Lower lobe of right lung (tissue), 2 donors: ENCODE results near the gene MMD. TPM values are rescaled to one million over a fixed set of nuclear protein-coding genes. Genes with fewer than 3 reads are reported as not detected.
A peak's percentile ranks its signal among the peaks of the same experiment; 100 is the strongest.

Source experiments
- ATAC-seq, 2 donors: fragments of 200-7000 bp; cut with Tn5 transposase; one replicate each; pipeline ENCODE4 v1.9.1; 2020 to 2022; ENCODE audit warnings: mild to moderate bottlenecking in 2 of 2, moderate library complexity in 2 of 2
- DNase-seq: peaks from one replicate; pipeline ENCODE4 v3.0.0-alpha.2; 2020
- H3K27ac ChIP-seq: fragments of 200-600 bp; one replicate; pipeline ENCODE4 v1.8.0; 2022
- H3K27me3 ChIP-seq: fragments of 200-600 bp; one replicate; pipeline ENCODE4 v1.8.0; 2022; ENCODE audit warnings: low read depth
- H3K36me3 ChIP-seq: fragments of 200-600 bp; one replicate; pipeline ENCODE4 v1.8.0; 2022; ENCODE audit warnings: mild to moderate bottlenecking
- H3K4me1 ChIP-seq: fragments of 200-600 bp; one replicate; pipeline ENCODE4 v1.8.0; 2022
- H3K4me3 ChIP-seq: fragments of 200-600 bp; one replicate; pipeline ENCODE4 v1.8.0; 2022; ENCODE audit warnings: mild to moderate bottlenecking
- H3K9me3 ChIP-seq: fragments of 200-600 bp; one replicate; pipeline ENCODE4 v1.8.0; 2022
- CTCF ChIP-seq: fragments of 200-600 bp; IDR thresholded peaks from one replicate; pipeline ENCODE4 v1.8.0; 2022; ENCODE audit warnings: antibody characterized with exemption, mild to moderate bottlenecking
- intact Hi-C: fragments of 100-400 bp; cut with DNase I; formaldehyde crosslinking; loops from one replicate; pipeline ENCODE4 v1.11.0; 2022
- total RNA-seq: library from RNA; stranded (reverse); fragmentation: NEBNext Ultra II Directional; extraction: Animal tissue kit (Norgen Biotek cat#: 25700); gene quantifications from one replicate; pipeline ENCODE4 v1.2.1, GENCODE V29; 2021
- donor health status: DM: no; HTN: yes; CAD: no; lungs with severe emphysema.

The MMD gene
- total RNA-seq, 1 donor from 2014 or later = 23.1 TPM

GRCh38 chr17:55351226-55351625 lies 70.4 kb downstream of the MMD start:
- no peak overlapping the region for H3K27ac ChIP-seq
- DNase-seq (no peak), ATAC-seq (peak in 1 of 2 donors; percentile 52)
- no peaks in the 10 kb centered on the region for H3K9me3 ChIP-seq
- TF ChIP-seq CTCF = no peak
- no peaks in the 10 kb centered on the region for H3K27me3 ChIP-seq
- peaks cover 10% of the 10 kb centered on the region for H3K4me1 ChIP-seq
- H3K36me3 ChIP-seq = no peaks in the 10 kb centered on the region
- intact Hi-C loops = no loop called here
- no peak overlapping the region for H3K4me3 ChIP-seq

GRCh38 chr17:55350825-55351205 lies 70.8 kb downstream of the MMD start:
- DNase-seq (no peak), ATAC-seq (no peak)
- Histone ChIP-seq H3K9me3 (no peaks in the 10 kb centered on the region), H3K27ac (no peak overlapping the region), H3K4me3 (no peak overlapping the region), H3K4me1 (peaks cover 10% of the 10 kb centered on the region), H3K36me3 (no peaks in the 10 kb centered on the region), H3K27me3 (no peaks in the 10 kb centered on the region)
- intact Hi-C loops = no loop called here
- TF ChIP-seq CTCF = no peak

- ATAC-seq (peak; percentile 78 to 86), DNase-seq (peak; percentile 52)
- no peaks in the 10 kb centered on the region for H3K27me3 ChIP-seq
- no peak overlapping the region for H3K4me3 ChIP-seq
- intact Hi-C loops = no loop called here
- TF ChIP-seq CTCF = peak; percentile 82
- H3K27ac ChIP-seq = no peak overlapping the region
- no peaks in the 10 kb centered on the region for H3K36me3 ChIP-seq
- H3K9me3 ChIP-seq = no peaks in the 10 kb centered on the region
- H3K4me1 ChIP-seq = peaks cover 10% of the 10 kb centered on the region
Observed at GRCh38 chr17:55348749-55349354, 72.8 kb downstream of the MMD start.

- no peak for DNase-seq
- Histone ChIP-seq H3K9me3 (no peaks in the 10 kb centered on the region), H3K4me1 (peaks cover 10% of the 10 kb centered on the region), H3K27me3 (no peaks in the 10 kb centered on the region), H3K4me3 (no peak overlapping the region), H3K27ac (no peak overlapping the region), H3K36me3 (no peaks in the 10 kb centered on the region)
- ATAC-seq = no peak
- intact Hi-C loops = no loop called here
- TF ChIP-seq CTCF = no peak
Observed at GRCh38 chr17:55347341-55347740, 74.3 kb downstream of the MMD start.

- Histone ChIP-seq H3K36me3 (no peaks in the 10 kb centered on the region), H3K4me3 (no peak overlapping the region), H3K9me3 (no peaks in the 10 kb centered on the region), H3K4me1 (peaks cover 10% of the 10 kb centered on the region), H3K27me3 (no peaks in the 10 kb centered on the region), H3K27ac (no peak overlapping the region)
- TF ChIP-seq CTCF = no peak
- ATAC-seq (no peak), DNase-seq (no peak)
- intact Hi-C loops = no loop called here
Observed at GRCh38 chr17:55346658-55347057, 75.0 kb downstream of the MMD start.
